ENCODE data around the gene PVR.

DNA sequence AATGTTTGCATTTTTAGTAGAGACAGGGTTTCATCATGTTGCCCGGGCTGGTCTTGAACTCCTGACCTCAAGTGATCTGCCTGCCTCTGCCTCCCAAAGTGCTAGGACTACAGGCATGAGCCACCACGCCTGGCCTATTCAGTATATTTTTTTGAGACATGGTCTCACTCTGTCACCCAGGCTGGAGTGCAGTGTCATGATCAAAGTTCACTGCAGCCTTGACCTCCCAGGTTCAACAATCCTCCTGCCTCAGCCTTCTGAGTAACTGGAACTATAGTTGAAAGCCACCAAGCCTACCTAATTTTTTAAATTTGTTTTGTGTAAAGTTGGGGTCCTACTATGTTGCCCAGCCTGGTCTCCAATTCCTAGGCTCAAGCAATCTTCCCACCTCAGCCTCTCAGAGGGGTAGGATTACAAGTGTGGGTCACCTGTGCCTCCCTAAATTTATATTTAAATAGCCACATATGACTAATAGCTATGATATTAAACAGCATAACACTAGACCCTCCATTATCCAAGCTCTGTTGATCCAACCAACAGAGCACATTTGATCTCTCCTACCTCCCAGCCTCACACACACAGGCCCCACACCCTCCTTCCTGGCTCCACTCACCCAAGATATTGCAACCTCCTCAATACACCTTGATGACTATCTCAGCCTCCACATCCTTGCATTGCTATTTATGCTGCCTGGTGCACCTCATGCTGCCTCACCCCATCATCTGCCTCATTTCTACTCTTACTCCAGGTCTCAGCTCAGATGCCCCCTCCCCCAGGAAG, 25.5 kb downstream of the PVR start:
- TF ChIP-seq, protein P1, sequence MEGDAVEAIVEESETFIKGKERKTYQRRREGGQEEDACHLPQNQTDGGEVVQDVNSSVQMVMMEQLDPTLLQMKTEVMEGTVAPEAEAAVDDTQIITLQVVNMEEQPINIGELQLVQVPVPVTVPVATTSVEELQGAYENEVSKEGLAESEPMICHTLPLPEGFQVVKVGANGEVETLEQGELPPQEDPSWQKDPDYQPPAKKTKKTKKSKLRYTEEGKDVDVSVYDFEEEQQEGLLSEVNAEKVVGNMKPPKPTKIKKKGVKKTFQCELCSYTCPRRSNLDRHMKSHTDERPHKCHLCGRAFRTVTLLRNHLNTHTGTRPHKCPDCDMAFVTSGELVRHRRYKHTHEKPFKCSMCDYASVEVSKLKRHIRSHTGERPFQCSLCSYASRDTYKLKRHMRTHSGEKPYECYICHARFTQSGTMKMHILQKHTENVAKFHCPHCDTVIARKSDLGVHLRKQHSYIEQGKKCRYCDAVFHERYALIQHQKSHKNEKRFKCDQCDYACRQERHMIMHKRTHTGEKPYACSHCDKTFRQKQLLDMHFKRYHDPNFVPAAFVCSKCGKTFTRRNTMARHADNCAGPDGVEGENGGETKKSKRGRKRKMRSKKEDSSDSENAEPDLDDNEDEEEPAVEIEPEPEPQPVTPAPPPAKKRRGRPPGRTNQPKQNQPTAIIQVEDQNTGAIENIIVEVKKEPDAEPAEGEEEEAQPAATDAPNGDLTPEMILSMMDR (IDR thresholded peaks at IDR 0.05; ENCODE audit: borderline replicate concordance, extremely low read depth, low read length, poor library complexity, severe bottlenecking) = no peak
- no peak for TF ChIP-seq EZH2 (IDR thresholded peaks at IDR 0.05; ENCODE audit: borderline replicate concordance, low read depth, low read length, severe bottlenecking)

Data from DND-41 (cell line).